Measurements from ENCODE around the gene TBC1D9.

TBC1D9 gene

GRCh38 chr4:140701071-140701470, 55.1 kb downstream of the TBC1D9 start:
- DNase-seq (ENCODE audit: extremely low read depth in 1 of 2, low read depth in 1 of 2) = no peak

GRCh38 chr4:140697709-140698560, 58.2 kb downstream of the TBC1D9 start:
- DNase-seq (ENCODE audit: extremely low read depth in 1 of 2, low read depth in 1 of 2) = no peak

DNA sequence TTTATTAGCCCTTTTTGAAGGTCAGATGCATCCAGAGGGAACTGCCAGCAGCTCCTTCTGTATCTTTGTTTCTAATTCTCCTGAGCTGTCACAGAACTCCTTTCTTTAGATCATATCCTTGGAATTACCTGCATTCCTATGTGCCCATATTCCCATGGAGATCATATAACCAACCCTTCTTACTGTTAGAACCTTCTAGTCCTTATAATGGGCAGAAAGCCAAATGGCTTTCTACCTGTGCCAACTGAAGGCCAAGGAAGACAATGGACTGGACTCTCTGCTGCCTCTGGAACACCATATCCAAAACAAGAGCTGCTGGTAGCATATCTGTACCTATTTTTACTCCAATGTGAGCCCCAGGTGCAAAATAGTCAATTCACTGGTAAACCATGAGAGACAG, 60.7 kb downstream of the TBC1D9 start:
- DNase-seq (ENCODE audit: extremely low read depth in 1 of 2, low read depth in 1 of 2) = no peak

DNA sequence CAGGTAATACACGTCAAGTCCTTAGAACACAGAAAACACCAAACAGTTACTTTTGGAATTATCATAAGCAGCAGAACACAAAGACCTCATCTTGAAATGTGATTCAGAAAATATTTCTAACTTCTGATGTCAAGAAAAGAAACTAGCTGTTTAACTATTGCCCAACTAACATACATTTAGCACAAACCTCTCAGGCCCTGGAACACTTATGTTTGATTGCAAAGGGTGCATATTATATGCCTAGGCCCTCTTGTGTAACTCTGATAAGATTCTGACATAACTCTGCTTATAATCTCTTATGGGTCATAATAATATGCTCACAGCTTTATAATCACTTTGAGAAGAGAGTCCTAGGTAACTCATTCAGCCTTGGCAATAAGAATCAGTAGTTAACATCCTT, 62.6 kb downstream of the TBC1D9 start:
- no peak for DNase-seq (ENCODE audit: extremely low read depth in 1 of 2, low read depth in 1 of 2)

- DNase-seq (ENCODE audit: extremely low read depth in 1 of 2, low read depth in 1 of 2) = no peak
These were observed 64.8 kb downstream of the TBC1D9 start for GRCh38 chr4:140691369-140691768.

DNA sequence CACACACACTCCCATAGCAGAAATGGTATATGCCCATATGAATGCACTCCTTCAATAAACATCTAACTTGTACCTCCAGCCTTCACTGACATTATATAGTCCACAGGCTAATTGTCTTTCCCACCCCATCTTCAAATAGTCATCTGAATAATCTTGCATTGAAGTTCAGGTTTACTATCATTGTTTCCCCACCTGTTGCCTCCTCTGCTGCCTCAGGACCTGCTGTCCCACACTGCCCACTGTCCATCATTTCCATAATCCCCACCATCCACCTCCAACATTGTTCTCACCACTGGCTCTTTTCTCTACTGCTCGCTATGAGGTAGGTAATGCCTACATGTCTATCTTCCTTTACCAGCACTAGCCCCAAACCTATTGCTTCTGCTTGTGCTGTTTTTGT, 66.1 kb downstream of the TBC1D9 start:
- no peak for DNase-seq (ENCODE audit: extremely low read depth in 1 of 2, low read depth in 1 of 2)

GRCh38 chr4:140689623-140690022, 66.6 kb downstream of the TBC1D9 start:
- DNase-seq (ENCODE audit: extremely low read depth in 1 of 2, low read depth in 1 of 2) = no peak

DNA sequence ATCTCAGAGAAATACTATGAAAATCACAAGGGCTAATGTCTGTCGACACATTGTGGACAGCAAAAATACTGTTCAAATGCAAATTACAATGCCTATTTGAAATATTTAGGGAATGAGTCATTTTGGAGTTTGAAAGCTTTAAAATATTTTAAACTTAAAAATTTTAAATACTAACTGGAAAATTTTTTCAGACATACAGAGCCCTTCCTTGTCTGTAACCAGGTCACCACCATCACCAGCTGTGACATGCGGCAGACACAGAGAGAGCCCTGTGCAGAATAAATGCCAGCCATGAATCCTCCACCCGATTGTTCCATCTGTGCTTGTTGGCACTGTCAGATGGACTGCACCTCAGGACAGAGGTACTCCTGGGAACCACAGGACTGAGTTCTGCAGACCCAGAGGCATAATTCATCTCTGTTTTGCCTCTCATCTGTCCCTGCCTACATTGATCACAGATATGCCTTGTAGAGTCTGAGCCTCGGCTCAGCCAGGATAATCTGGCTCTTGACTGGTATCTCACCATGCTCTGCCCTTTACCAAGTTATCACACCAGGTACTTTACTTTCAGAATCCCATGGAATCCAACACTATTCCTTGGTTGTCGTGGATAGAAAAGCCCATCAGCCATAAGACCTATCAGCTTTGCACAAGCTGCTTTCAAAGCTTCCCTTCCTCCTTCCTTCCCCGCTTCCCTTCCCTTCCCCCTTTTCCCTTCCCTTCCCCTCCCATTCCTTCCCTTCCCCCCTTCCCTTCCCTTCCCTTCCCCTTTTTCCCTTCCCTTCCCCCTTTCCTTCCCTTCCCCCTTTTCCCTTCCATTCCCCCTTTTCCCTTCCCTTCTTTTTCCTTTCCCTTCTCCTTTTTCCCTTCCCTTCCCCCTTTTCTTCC, 67.2 kb downstream of the TBC1D9 start:
- no peak for DNase-seq (ENCODE audit: extremely low read depth in 1 of 2, low read depth in 1 of 2)

GRCh38 chr4:140686796-140687195, 69.4 kb downstream of the TBC1D9 start:
- no peak for DNase-seq (ENCODE audit: extremely low read depth in 1 of 2, low read depth in 1 of 2)

- no peak for DNase-seq (ENCODE audit: extremely low read depth in 1 of 2, low read depth in 1 of 2)
These were observed 71.9 kb downstream of the TBC1D9 start for GRCh38 chr4:140684314-140684713.

DNA sequence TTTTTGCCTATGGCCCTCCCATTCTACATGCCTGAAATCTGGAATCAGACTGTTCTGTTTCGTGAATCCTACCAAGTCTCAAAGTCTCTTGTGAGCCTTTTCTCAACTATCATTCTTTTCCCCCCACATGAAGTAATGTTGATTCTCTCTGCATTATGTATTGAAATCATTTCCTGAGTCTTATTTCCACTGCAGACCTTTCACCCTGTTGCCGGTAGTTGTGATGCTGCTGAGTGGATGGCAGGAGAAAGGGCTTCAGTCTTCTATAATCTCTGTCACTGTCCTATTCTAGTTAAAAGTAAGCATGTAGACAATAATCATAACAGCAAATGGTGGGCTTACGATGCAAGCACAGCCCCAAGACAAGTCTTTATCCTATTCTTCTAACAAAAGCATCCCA, 75.0 kb downstream of the TBC1D9 start:
- no peak for DNase-seq (ENCODE audit: extremely low read depth in 1 of 2, low read depth in 1 of 2)

DNA sequence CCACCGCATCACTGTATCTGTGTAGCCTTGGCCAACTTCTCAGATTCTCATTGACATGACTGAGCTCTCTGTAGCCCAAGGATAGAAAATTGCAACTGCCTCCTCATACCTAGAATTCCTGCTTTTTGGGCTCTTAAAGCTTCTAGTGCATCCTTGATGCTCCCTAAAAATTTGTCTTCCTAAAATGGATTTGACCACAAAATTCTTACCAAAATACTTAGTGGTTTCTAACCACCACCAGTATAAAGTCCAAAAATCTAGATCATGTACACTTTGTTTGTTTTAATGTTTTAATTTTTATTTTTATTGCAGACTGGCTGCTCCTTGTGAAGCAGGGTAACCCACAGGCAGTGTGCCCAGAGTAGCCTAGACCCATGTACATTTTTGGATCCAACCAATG, 75.5 kb downstream of the TBC1D9 start:
- DNase-seq (ENCODE audit: extremely low read depth in 1 of 2, low read depth in 1 of 2) = no peak

- DNase-seq (ENCODE audit: extremely low read depth in 1 of 2, low read depth in 1 of 2) = no peak
These were observed 76.6 kb downstream of the TBC1D9 start for GRCh38 chr4:140679576-140679975.

DNA sequence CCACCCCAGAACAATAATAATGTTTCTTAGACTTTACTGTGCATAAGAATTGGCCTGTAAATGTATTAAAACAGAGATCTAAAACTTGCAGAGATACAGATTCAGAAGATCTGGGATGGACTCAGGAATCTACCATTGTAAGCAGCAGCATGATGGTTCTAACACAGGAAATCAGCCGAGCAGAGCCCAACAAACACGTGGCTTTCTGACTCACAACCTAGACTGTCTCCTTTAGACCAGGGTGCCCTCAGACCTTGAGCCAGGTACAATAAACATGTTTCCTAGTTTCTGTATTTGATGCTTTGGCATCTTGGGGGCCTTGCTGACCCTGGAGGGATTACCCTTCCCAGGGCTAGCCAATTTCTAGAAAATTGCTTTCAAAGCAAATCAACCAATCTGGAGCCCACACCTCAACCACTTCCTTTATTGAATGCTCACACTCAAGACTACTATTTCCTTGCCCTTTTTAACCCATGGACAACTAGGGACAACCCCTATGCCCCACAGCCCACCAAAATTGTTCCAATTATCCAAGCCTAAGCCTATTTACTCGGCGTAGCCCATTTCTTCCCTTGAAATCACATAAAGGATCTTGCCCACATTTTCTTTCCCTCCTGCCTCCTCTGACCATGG, 80.5 kb downstream of the TBC1D9 start:
- DNase-seq (ENCODE audit: extremely low read depth in 1 of 2, low read depth in 1 of 2) = no peak

GRCh38 chr4:140673729-140674128, 82.5 kb downstream of the TBC1D9 start:
- DNase-seq (ENCODE audit: extremely low read depth in 1 of 2, low read depth in 1 of 2) = no peak

DNA sequence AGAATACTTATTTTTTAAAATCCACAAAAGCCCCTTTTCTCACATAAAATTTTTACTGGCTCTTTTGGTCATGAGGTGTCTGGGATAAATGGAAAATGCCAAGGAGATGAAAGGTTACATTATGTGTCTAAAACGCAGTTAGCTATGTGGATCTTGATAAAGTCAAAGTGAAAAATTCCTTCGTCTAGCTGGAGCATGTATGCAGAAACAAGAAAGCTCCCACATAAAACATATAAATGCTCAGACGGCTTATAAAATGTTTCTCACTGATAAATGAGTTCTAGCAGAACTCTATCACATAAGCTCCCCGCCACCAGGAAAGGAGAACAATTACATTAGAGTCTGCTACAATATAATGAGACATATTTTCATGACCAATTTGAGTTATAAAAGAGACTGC, 83.8 kb downstream of the TBC1D9 start:
- no peak for DNase-seq (ENCODE audit: extremely low read depth in 1 of 2, low read depth in 1 of 2)

DNA sequence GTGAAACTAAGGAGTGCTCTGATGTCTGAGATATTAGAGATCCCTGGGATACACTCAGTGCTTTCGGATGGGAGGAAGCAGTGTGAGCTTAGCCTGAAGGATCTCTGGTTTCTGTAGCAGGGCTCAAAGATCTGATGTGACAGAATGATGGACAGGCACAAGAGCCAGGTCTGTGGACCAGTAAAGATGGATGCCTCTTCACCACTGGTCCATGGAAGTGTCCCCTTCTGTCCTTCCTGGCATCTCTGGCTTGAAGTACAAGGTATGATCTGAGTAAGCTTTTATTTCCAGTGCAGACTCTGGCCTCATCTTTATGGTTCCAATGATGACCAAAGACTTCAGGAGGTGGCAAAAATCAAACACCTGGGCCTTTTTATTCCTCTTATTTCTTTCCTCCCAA, 88.1 kb downstream of the TBC1D9 start:
- DNase-seq (ENCODE audit: extremely low read depth in 1 of 2, low read depth in 1 of 2) = no peak

DNA sequence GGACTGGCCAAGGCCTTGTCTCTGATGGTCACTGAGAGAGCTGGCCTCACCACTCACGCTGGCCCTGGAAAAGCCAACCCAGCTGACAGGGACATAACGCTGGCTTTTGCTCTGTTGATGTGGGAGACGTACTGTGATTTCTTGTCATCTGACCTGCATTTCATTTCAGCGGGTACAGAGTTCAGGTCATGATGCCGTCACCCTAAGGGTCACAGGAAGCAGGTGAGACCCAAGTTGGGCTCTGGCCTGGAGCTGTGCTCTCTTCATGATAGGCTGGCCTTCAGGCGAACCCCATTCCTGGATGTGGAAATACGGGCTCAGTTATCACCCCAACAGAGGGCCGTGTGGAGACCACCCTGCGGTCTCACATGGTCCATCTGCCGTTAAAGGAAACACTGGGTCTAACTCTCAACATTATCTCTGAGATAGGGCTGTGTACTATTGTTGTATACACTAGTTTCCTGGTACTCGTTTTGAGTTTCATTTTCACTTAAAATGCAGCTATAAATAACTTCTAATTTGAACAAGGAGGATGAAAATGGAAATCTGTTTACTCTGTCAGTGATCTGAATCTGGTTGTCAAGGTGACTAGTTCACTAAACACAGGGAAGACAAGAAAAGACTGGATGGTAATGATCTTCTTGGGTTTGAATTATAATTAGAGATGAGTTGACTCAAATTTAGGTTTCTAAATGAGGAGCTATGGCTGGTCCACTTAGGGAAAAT, 89.1 kb downstream of the TBC1D9 start:
- no peak for DNase-seq (ENCODE audit: extremely low read depth in 1 of 2, low read depth in 1 of 2)

GRCh38 chr4:140662082-140662869, 93.9 kb downstream of the TBC1D9 start:
- no peak for DNase-seq (ENCODE audit: extremely low read depth in 1 of 2, low read depth in 1 of 2)

- no peak for DNase-seq (ENCODE audit: extremely low read depth in 1 of 2, low read depth in 1 of 2)
These were observed 94.6 kb downstream of the TBC1D9 start for GRCh38 chr4:140661550-140661949.
